HG03342 (cell line): Measurements from ENCODE around the gene EVI5L.

Source experiments
- ATAC-seq: cut with Tn5 transposase; IDR thresholded peaks from one replicate; pipeline ENCODE4 v1.9.1; 2021; ENCODE audit warnings: mild to moderate bottlenecking, moderate library complexity; ENCODE audit not compliant: unreplicated experiment

Gene EVI5L

GRCh38 chr19:7910321-7911161 lies 80.5 kb downstream of the EVI5L start:
- ATAC-seq: no peak

GRCh38 chr19:7911508-7912143 lies 81.6 kb downstream of the EVI5L start:
- ATAC-seq: no peak

GRCh38 chr19:7912144-7912696 lies 82.2 kb downstream of the EVI5L start:
- no peak for ATAC-seq

DNA sequence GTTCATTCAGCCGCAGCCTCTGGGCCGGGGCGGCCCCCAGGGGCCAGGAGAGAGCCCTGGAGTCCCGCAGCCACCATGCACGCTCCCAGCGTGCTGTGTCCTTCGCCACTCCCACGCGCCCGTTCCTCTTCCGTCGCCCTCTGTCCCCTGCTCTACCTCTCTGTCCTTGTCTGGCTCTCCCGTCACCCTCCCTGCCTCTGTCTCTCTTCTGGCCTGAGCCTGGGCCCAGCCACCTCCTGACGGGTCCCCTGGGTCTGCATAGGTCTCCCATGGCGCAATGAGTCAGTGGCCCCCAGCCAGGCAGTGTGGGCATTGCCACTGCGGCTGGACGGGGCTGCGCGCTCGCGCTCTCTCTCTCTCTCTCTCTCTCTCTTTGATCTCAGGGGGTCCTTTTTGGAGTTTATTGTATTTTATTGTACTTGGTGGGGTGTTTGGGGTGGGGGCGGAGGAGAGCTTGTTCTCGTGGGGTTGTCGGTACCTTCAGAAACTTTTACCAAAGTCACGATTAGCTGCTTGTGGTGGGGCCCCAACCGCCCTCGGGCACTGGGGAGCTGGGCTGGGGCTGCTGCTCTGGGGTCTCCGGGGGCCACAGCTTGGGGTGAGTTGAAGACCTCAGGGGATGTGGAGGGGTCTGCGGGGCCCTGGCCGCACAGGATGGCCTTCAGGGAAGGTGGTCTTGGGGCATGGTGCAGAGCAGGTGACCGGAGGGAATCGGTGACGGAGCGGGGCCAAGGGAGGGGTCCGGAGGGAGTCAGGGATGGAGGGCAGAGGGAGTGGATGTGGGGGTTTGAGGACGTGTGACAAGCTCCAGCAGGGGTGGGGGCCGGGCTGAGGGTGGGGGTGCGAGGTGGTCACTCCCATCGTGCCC lies 82.9 kb downstream of the EVI5L start:
- ATAC-seq: no peak

DNA sequence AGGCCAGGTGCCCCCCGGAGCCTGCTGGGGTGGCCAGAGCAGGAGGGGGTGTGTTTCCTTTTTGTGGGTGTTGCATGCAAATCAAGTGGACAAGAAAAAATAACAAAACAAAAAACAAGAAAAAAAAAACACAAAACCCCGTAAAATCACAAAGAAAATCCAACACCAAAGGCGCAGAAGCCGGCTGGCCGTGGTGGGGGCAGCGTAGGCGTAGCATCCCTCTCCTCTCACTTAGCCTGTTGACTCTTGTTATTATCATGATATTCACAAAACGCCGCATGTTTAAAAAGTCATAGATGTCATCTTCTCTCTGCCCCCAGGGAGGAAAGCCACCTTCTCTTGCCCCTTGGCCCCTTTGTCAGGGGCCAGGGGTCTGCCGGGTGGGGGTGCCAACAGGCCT lies 83.6 kb downstream of the EVI5L start:
- ATAC-seq: no peak

GRCh38 chr19:7914099-7914498 lies 84.1 kb downstream of the EVI5L start:
- no peak for ATAC-seq
